Hepatocyte (in vitro differentiated cells): Measurements from ENCODE around the gene JPH2.

Experiments
- CTCF ChIP-seq: fragments of 200-600 bp; sonication (generic); IDR thresholded peaks from 2 replicates; pipeline ENCODE4 v1.5.1; 2016; ENCODE audit warnings: antibody characterized with exemption, mild to moderate bottlenecking; ENCODE audit not compliant: poor library complexity
- EZH2 ChIP-seq: fragments of 200-600 bp; sonication (generic); IDR thresholded peaks from 2 replicates; pipeline ENCODE4 v1.6.1; 2016; ENCODE audit warnings: antibody characterized with exemption, mild to moderate bottlenecking, borderline replicate concordance
- EZH2phosphoT487 ChIP-seq: fragments of 200-600 bp; sonication (generic); IDR thresholded peaks from one replicate; pipeline ENCODE4 v1.6.1; 2018; ENCODE audit warnings: antibody characterized with exemption, mild to moderate bottlenecking, low read depth, moderate library complexity; ENCODE audit not compliant: unreplicated experiment, severe bottlenecking

GRCh38 chr20:44187054-44187771, at the start of gene JPH2:
- TF ChIP-seq CTCF (no peak), EZH2 (no peak), EZH2phosphoT487 (no peak)
